SIG-M5 treated with dmso at 0.1 percent for 504 hours (cell line): ENCODE results near the gene PCSK5.

ENCODE experiments used
- DNase-seq: peaks from one replicate; lab custom pipeline; 2025; ENCODE audit not compliant: unreplicated experiment; lab: John Stamatoyannopoulos, UW

Gene PCSK5

DNA sequence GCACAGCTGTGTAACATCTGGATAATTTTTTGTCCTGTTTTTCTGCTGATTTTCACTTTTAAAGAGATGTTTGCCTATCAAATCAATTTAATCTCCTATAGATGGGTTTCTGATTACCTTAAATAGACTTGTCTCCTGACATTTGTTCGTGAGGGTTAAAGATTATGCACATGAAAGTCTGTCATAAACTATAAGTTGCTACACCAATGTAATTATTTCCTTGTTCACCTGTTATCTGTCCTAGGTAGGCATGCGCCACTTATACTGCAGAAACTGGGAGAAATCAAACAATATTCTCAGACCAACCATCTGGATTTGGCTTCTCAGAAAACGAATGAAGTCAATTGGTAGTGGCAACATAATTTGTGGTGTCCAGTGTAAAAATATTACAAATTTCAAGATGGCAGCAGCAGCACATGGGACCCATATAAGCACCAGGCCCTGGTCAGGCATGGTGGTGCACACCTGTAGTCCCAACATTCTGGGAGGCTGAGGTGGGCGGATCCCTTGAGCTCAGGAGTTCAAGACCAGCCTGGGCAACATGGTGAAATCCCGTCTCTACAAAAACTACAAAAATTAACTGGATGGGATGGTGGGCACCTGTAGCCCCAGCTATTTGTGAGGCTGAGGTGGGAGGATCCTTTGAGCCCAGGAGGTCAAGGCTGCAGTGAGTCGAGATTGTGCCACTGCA, 483.5 kb downstream of the PCSK5 start:
- DNase-seq, result no peak

DNA sequence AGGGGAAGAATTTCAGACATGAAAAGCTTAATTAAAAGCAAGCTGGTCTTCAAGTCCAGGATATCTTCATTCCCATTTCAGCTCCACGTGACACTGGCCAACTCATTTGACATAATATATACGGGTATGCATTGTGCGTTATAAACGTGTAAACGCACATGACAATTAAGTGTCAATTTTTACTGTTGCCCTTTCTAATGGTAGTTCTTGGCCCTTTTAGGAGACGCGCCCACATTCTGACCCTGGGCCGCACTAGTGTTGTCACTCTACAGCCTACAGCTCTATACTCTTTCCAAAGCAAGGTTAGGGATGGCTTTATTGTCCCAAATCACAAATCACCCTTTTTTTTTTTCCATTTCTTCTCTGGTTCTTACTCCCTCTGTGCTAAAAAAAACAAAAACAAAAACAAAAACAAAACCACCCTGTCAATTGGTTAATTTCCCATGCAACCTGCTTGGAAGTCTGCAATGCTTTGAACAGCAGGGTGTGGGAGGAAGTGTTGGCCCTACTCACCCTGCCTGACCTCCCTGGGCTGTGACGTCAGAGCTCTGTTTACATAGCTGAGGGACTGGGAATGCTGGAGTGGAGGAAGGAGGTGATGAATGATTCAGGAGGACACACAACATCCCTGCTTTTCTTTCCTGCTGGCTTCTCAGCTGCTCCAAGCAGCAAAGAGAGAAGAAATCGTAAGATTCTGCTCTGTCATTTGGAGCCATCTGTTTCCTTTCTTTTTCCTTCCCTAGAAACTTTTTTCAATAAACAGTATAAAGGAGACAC, 484.5 kb downstream of the PCSK5 start:
- peak; percentile 44 for DNase-seq

DNA sequence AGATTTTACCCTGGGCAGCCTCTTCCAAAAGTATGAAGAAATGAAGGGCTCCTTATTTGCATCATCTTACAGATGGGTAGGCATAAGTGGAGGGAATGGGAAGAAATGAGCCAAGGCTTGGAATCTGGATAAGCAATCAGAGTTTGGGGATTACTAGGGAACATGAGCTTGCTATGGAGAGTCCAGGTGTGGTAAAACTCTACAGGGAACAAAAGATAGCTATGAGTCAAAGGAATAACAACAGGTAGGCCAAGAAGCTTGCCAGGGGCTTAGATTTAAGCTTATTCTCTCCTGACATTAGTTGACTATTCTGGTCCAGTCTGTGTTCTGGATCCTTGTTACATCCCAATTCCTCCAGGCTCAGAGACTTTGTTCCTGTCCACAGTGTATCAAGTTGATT, 487.3 kb downstream of the PCSK5 start:
- DNase-seq, result no peak

DNA sequence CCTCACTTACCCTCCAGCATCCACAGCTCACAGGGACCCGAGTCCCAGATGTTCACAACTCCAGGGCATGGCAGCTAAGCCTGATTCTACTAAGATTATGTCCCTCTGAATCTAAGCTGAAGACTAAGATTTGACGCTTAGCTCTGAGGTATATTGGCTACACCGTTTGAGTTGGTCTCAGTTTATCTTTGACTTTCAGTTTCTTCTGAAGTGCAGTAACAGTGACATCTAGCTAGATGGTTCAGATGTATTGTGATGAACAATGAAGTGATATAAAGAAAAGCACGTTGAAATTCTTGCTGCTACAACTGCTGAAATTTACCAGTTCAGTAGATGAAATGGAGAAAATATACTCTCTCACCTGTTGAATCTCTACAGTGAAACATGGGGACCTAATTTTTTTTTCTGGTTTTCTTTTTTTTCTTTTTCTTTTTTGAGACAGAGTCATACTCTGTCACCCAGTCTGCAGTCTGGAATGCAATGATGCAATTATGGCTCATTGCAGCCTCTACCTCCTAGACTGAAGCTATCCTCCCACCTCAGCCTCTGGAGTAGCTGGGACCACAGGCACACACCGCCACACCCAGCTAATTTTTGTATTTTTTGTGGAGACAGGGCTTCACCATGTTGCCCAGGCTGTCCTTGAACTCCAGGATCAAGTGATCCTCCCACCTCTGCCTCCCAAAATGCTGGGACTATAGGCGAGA, 488.0 kb downstream of the PCSK5 start:
- DNase-seq, result no peak

DNA sequence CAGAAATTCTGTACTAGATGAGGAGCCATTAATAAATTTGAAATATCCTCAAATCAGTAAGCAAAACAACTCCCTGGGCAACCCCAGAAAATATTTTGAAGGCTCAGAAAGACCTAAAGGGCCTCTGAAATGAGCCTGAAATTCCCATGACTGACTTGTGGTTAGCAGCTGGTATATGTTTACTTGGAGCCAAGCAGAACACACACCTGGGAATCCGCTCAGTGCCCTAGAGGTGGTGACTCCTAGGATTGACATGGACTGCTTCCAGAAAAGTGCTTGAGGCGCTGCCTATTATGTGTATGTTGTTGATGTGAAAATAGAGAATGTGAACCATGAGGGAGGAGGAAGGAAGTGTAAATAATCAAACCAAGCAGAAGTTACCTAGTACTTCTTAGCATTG, 489.0 kb downstream of the PCSK5 start:
- DNase-seq, result peak; percentile 43

DNA sequence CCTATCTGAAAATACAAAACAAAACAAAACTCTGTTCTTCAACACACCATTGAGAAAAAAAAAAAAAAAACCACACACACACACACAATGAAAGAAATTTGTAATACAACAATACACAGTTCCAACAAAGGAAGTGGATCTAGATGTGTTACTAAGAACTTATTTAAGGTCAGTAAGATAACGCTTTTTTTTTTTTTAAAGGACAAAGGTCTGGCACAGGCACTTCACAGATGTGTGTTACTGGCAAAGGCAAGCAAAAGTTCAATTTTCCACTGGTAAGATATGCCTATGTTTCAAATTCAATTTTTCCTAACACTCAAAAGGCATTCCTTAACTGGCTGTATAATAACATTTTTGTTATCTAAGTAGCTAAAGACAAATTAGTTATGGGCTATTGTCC, 500.2 kb downstream of the PCSK5 start:
- DNase-seq, result no peak

DNA sequence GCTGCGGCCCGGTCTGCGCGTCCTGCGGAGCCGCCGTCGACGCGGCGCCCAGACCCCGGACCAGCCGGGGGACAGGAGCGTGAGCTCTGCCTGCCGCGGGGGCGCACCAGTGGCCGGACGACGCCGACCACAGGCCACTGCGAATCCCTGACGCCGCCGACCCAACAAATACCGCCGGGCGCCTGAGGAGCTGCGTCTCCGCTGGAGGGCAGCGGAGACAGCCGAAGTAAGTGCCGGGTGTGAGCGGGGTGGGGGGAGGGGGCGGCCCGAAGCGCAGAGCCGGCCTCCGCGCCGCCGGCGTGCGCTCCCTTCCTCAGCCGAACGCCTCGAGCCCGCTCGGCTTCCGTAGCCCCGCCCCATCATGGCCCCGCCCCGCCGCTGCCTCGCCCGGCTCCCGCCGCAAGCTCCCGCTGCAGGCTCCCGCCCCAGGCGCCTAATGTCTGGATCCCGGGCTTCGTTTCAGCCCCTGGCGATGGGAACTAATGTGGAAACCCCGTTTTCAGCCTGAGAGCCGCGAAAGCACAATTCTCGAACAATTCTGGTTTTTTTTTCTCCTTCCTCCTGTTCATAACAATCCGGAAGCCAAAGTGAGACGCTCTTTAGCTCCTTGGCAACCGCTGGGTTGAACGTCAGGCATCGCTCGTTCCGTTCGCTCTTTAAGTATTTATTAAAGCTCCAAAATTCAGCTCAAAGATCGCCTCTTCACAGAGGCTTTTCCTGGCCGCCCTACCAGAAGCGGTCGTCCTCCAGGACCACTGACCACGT, 503.9 kb downstream of the PCSK5 start, which contains the start of gene RFK:
TSS of gene RFK (minus strand) at position 232 of the 765 bp plus-strand sequence. CDS start 255 bp downstream, outside the sequence.
- peak; percentile 81 for DNase-seq

DNA sequence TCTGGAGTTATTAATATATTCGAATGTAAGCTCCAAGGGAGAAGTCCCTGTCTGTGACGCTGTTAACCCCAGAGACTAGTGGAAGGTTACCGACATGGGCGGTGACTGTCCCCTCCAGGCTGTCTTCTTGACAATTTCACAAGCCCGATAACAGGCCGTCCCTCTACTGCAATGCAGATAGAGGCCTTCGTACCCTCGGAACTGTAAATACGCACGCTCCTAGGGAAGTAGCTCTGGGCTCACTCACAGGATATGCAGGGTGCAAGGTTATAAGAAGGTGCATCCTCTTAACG, 504.4 kb downstream of the PCSK5 start:
- DNase-seq, result peak; percentile 88

DNA sequence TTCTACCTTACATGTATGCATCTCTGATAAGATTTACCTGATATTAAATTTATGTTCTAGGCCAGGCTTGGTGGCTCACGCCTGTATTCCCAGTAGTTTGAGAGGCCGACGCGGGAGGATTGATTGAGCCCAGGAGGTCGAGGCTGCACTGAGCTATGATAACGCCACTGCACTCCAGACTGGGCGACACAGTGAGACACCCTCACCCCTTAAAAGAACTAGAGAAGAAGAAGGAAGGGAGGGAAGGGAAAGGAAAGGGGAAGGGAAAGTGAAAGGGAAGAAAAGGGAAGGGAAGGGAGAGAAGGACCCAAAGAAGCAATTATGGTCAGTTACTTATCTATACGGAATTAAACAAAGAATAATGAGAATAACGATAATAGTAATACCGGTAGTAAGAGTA, 504.9 kb downstream of the PCSK5 start:
- DNase-seq, result peak; percentile 43

DNA sequence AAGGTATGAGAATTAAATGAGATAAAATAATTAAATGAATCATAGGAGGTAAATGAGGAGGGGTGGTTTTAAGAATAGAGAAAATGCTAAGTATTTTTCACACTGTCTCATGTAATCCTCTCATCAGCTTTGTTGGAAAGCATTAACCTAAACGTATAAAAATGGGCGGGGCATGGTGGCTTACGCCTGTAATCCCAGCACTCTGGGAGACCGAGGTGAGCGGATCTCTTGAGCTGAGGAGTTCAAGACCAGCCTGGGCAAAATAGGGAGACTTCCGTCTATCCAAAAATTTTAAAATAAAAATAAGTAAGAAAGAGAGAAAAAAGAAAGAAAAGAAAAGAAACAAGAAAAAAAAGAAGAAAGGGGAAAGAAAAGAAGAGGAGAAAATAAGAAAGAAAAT, 505.7 kb downstream of the PCSK5 start:
- no peak for DNase-seq

DNA sequence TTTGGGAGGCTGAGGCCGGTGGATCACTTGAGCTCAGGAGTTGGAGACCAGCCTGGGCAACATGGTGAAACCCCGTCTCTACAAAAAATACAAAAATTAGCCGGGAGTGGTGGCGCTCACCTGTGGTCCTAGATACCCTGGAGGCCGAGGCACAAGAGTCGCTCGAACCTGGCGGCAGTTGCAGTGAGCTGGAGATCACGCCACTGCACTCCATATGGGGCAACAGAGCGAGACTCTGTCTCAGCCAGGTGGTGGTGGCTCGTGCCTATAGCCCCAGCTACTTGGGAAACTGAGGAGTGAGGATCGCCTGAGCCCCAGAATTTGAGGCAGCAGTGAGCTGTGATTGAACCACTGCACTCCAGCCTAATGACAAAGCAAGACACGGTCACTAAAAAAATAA, 506.1 kb downstream of the PCSK5 start:
- no peak for DNase-seq

DNA sequence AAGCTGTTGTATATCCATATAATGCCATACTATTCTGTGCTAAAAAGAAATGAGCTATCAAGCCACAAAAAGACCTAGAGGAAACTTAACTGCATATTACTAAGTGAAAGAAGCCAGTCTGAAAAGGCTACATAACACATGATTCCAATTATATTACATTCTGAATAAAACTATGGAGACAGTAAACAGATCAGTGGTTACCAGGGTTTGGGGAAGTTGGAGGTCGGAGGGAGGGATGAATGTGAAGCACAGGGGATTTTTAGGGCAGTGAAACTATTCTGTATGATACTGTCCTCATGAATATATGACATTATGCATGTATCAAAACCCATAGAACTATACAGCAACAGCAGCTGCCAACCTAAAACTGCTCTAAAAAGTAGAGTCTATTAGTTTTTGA, 509.4 kb downstream of the PCSK5 start:
- DNase-seq, result no peak

DNA sequence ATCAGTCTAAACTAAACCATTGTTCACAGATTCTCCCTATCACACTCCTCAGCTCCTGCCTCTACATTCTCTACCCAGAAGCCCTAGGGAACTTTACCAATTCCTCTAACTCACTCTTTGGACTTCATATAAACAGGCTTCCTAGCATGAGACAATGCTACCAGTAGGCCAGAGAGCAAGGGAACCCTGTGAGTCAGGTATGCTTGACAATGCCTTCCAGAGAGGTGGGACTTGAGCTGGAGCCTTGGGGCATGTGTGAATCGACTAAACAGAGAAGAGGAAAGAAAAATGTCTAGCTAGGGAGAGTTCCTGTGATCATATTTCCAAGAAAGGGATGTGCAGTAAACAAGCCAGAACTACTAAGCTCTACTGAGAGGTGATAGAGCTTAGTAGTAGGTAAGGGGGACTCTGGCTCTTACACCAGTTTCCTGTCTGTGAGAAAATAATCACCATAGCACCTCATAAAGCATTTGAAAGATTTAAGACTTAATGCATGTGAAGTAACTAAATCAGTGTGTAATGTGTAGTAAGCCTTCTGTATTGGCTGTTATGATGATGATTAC, 510.1 kb downstream of the PCSK5 start:
- DNase-seq, result no peak

DNA sequence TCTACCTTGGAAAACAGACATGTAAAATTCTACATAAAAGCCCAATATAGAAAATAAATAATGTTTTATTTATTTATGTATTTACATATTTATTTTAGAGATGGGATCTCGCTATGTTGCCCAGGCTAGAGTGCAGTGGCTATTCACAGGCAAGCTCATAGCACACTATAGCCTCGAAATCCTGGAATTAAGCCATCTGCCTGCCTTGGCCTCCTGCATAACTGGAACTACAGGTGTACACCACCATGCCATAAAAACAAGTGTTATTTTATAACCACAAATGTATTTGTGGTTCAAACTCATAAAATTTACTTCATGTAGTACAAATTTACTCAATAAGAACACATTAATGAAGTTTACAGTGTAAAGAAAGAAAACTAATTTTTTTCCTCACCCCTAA, 510.7 kb downstream of the PCSK5 start:
- DNase-seq, result no peak

DNA sequence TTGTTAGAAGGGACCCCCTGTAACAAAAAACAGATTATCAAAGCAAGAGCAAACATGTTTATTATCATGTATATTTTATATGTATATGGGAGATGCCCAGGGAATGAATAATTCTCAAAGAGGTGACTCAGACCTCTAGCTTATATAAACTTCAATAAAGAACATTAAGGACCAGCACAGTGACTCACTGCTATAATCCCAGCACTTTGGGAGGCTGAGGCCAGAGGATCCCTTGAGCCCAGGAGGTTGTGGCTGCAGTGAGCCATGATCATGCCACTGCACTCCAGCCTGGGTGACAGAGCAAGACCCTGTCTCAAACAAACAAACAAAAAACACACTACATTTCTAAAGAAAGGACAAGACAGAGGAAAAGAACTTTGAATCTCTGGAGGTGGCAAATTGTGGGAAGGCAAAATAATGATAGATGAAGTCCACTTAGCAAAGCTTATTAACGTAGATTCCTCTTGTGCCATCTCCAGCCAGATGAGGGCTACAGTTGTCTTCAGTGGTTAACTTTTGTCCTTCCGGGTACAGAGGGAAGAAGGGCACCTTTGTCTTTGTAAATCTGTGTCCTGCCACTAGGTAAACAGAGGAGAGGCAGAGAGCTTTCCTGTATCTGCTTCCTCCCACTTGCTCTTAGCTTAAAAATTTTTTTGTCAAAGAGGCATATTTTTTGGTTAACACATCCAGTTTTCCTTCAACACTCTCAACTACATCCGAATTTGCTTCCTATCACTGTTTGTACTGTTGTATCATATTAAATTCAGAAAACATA, 511.3 kb downstream of the PCSK5 start:
- no peak for DNase-seq

DNA sequence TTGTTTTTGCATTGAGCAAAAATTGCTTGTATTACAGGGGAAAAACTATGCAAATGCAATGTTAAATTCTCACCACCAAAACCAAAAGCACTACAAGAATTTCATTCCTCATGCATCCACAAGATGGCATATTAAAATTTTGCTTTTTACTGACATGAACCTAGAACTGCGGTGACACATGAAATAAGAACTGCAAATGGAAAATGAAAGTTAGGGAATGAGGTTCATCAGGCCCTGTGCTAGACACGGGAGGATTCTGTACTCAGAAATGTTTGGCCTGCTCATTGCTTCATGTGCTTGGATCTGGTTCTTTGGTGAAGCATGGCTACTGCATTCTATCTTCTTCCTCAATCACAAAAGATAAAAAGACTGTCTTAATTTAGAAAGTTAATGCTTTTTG, 512.9 kb downstream of the PCSK5 start:
- peak; percentile 84 for DNase-seq

DNA sequence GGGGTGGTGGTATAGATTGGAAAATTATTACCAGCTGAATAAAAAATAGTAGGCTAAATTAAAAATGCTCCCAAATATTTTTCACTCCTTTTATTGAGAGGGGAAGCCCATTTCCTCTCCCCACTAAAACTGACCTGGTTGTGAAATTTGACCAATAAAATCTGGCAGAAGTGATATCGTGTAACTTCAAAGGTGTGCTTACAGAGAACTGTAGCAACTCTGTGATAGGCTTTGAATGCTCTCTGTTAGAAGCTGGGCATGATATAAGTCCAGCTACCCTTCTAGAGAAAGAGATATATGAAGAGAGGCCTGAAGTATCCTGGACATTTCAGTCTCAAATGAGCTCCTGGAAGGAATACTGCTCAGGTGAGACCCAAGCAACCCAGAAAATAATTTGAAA, 513.9 kb downstream of the PCSK5 start:
- no peak for DNase-seq

DNA sequence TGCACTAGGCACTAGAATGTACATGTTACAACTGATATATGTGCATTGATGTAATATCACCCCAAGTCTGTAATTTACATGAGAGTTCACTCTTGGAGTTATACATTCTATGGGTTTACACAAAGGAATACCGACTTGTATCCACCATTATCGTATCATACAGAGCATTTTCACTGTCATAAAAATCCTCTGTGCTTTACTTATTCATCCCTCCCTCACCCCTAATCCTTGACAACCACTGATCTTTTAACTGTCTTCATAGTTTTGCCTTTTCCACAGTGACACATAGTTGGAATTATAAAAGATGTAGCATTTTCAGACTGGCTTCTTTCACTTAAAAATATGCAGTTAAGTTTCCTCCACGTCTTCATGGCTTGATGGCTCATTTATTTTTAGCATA, 514.9 kb downstream of the PCSK5 start:
- no peak for DNase-seq

DNA sequence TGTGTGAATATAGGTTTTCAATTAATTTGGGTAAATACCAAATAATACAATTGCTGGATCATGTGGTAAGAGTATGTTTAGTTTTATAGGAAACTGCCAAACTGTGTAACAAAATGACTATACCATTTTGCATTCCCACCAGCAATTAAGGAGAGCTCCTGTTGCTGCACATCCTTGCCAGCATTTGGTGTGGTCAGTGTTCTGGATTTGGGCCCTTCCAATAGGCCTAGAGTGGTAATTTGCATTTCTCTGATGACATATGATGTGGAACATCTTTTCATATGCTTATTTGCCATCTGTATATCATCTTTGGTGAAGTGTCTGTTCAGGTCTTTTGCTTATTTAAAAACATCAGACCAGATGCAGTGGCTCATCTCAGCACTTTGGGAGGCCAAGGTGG, 515.4 kb downstream of the PCSK5 start:
- DNase-seq, result no peak
